PC-3 (cell line): ENCODE data around the gene PPM1D.

Source experiments
- EZH2phosphoT487 ChIP-seq: fragments of 300-600 bp; sonication (generic); IDR thresholded peaks from 2 replicates; pipeline ENCODE4 v1.6.1; 2018; ENCODE audit warnings: mild to moderate bottlenecking, antibody characterized with exemption, low read length, borderline replicate concordance
- TF ChIP-seq, protein P1 (sequence below): fragments of 300-600 bp; sonication (generic); conservative IDR thresholded peaks from 2 replicates; pipeline ENCODE4 v1.5.1; 2017; ENCODE audit warnings: antibody characterized with exemption, low read depth, mild to moderate bottlenecking, low read length

DNA sequence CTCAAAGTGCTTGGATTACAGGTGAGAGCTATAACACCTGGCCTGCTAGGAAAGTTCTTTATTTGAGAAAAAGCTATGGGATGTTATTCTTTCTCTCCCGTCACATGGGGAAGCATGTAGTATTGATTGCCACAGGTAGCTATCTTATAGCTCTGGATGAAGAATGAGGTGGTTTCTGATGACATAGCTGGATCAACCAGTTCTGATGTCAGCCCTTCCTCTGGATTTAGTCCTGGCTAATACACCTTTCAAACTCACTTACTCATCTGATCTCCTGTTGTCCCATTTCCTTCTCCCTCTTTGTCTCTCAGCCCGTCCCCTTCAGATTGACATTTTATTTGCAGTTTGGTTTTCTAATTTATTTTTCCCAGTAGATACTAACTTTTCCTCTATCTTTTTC lies 14.1 kb upstream of the PPM1D start:
- TF ChIP-seq, protein P1, sequence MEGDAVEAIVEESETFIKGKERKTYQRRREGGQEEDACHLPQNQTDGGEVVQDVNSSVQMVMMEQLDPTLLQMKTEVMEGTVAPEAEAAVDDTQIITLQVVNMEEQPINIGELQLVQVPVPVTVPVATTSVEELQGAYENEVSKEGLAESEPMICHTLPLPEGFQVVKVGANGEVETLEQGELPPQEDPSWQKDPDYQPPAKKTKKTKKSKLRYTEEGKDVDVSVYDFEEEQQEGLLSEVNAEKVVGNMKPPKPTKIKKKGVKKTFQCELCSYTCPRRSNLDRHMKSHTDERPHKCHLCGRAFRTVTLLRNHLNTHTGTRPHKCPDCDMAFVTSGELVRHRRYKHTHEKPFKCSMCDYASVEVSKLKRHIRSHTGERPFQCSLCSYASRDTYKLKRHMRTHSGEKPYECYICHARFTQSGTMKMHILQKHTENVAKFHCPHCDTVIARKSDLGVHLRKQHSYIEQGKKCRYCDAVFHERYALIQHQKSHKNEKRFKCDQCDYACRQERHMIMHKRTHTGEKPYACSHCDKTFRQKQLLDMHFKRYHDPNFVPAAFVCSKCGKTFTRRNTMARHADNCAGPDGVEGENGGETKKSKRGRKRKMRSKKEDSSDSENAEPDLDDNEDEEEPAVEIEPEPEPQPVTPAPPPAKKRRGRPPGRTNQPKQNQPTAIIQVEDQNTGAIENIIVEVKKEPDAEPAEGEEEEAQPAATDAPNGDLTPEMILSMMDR, result no peak
- no peak for TF ChIP-seq EZH2phosphoT487
